OCI-M2 (cell line): ENCODE measurements around the gene OR2V2.

Source experiments
- DNase-seq: peaks from one replicate; lab custom pipeline; 2025; ENCODE audit not compliant: unreplicated experiment; lab: John Stamatoyannopoulos, UW

The OR2V2 gene

DNA sequence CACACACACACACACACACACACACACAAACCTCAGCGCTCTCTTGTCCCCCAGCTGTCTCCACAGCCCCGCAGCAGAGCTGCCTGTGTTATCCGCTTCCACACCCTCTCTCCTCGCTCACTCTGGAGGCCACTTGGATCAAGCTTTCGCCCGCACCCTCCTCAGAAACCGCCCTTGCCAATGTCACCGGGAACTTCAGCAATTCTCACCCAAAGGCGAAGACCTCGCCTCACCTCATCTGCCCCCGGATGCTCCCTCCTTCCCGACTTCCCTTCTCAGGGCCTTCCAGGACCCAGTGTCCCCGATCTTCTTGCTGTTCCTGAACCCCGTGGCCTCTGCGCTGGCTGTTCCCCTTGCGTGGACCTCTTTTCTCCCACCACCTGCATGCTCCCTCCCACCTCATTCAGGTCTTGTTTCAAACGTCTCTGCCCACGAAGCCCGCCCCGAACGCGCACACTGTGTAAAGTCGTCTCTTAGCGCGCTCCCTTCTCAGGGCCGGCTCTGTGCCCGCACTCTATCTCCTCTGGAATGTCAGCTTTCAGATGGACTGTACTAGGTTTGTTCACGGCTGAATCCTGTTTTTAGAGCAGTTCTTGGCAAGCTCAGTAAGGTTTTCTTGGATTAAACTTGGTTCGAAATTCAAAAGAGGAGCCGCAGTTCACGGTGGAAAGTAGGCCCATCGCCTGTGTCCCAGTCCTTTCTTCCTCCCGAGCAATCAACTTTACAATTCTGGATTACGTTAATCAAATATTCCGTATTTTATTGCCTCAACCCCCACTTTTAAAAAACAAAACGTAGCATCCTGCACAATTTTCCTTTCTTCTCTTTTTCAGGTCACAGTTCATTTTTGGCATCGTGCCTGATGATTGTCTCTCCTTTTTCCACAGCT lies 58.6 kb downstream of the OR2V2 start:
- no peak for DNase-seq

DNA sequence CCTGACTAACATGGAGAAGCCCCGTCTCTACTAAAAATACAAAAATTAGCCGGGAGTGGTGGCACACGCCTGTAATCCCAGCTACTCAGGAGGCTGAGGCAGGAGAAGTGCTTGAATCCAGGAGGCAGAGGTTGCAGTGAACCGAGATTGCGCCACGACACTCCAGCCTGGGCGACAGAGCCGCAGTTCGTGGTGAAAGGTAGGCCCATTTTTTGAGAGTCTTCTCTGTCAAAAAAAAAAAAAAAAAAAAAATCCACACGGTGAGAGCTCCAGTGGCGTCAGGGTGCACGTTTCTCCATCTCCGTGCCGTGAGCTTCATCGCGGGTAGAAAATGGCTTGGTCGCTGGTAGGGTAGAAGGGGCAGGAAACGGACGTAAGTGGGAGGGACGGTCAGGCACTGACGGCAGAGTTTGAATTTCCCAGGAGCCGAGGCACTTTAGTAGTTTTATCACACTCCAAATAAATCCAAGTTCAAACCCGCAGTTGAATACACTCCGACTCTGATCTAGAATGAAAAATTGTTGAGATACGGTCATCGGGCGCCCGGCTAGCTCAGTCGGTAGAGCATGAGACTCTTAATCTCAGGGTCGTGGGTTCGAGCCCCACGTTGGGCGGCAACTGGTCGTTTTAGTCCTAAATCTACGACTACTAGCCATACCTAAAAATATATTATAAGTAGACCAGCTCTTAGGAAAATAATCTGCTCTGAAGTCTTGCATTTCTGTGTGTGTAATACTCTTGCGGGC lies 60.0 kb downstream of the OR2V2 start:
- DNase-seq: no peak

DNA sequence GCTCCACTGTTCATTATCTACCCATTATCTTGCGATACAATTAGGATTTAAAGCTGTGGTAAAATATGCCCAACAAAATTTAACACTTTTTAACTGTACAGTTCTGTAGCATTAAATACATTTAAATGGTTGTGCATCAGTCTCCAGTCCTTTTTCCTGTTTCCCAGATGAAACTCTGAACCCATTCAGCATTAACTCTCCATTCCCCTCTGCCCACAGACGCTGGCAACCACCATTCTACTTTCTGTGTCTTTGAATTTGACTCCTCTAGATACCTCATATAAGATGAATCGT lies 60.5 kb downstream of the OR2V2 start:
- no peak for DNase-seq
